Measurements from ENCODE around the gene KRTAP5-3. TPM values are rescaled to one million over a fixed set of nuclear protein-coding genes. Genes with fewer than 3 reads are reported as not detected.
A peak's percentile ranks its signal among the peaks of the same experiment; 100 is the strongest.
"Not testable (repeated sequence)": the region's sequence is repeated elsewhere in the genome, so short reads cannot be mapped to it uniquely, and the experiment has no call there.

The KRTAP5-3 gene
- not detected for polyA plus RNA-seq (2013, experiment 1 of 2; ENCODE audit: insufficient read length)
- not detected for polyA plus RNA-seq (2013, experiment 2 of 2; ENCODE audit: insufficient read length)

DNA sequence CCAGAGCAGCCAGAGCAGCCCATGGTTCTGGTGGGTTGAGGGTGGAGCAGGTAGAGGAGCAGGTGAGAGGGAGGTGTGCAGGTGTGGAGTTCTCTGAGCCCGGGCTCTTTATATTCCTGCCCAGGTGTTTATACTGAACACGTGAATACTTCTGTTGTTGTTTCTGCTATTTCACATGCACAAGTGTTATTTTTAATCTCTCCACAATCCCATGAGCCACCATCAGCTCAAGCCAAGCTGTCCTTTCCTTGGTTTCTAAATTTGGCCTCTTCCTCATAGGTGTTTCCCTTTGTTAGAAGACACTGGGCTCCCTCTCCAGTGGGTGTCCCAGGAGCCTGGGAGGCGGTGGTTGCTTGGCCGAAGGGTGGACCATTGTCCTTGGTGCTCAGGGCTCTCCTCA is at the start of gene KRTAP5-3:
Gene KRTAP5-3, minus strand, starts transcription at position 101 of the 400 bp plus-strand sequence. Its CDS starts 78 bp downstream, at position 23.
- DNase-seq, result no peak

DNA sequence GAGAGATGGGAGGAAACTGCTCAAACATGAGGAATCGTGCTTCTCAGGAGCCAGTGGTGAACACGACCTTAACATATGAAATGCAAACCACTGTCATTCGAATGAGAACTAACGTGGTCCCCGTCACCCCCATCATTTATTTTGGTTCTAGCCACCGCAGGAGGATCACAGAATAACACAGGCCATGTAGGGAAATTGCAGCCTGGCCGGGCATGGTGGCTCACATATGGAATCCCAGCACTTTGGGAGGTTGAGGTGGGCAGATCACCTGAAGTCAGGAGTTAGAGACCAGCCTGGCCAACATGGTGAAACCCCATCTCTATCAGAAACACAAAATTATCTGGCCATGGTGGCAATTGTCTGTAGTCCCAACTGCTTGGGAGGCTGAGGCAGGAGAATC is 48.4 kb upstream of the KRTAP5-3 start:
- no peak for DNase-seq

- DNase-seq, result no peak
Measured at GRCh38 chr11:1656061-1656441, 47.8 kb upstream of the KRTAP5-3 start.

DNA sequence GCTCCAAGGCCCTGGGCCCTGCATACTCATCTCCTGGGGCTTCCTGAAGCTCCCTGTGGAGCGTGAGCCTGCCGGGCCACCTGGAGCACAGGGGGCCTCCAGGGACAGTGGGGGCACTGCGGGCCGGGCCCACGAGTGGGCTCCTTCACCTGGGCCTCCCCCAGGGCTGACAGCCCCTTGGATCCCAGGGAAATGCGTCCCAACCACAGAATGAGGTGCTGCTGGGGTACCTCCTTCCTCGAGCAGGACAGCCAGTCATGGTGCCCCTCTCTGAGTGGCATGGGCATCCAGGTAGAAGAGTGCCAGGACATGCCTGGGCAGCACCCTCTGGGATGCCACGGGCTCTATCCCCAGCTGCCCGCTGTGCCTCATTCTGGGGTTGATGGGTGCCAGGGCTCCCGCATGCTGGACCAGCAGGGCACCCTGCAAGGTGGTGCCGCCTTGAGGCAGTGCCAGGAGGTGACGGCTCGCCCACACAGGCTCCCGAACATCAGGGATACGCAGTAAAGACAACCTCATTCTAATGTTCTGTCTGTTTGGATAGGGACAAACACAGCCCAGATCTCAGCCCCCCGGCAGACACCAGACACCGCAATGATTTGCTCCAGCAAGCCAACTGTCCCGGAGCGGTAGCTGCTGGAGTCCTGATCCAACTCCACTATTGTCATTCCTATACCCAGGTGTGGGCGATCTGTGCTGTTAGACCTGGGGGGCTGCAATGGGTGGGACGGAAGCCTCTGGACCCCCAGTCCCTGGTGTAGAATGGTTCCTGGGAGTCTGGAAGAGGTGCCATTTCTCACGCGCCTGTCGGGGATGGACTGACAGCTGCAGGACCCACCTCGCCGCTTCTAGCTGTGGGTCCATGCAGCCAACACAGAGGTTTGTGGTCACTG is 47.2 kb upstream of the KRTAP5-3 start:
- DNase-seq, result no peak

DNA sequence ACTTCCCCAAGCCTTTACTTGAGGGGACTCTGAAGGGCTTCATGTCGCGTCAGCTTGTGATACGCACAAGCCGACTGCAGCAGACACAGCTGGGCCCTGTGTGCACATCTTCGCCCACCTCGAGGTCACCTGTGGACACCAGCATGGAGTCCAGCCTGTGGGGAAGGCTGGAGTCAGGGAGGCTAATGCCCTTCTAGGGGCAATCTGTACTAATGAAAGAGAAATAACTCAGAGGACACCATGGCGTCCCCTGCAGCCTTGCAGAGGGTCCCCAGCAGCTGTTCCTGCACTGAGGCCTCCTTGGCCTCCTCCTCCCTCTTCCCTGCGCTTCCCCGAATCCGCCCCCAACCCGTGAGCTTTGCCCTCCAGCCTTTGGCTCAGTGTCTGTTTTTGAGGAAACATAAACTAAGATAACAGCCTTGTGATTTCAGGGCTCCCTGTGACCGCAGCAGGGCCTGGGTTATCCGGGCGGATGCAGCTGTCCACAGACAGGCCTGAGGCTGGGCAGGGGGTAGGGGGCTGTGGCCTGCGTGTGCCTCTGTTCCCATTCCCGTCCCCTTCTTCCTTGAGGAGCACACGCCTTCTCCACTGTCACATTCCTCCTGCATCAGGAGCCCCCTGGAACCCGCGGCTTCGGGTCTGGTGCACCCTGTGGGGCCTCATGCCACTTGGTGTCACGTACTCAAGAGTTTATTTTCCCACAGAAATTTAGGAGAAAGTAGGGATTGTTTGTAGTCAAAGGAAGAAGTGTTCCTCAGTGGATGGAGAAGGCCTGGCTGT is 46.3 kb upstream of the KRTAP5-3 start:
- DNase-seq, result no peak

GRCh38 chr11:1653541-1654387 is 45.5 kb upstream of the KRTAP5-3 start:
- no peak for DNase-seq

DNA sequence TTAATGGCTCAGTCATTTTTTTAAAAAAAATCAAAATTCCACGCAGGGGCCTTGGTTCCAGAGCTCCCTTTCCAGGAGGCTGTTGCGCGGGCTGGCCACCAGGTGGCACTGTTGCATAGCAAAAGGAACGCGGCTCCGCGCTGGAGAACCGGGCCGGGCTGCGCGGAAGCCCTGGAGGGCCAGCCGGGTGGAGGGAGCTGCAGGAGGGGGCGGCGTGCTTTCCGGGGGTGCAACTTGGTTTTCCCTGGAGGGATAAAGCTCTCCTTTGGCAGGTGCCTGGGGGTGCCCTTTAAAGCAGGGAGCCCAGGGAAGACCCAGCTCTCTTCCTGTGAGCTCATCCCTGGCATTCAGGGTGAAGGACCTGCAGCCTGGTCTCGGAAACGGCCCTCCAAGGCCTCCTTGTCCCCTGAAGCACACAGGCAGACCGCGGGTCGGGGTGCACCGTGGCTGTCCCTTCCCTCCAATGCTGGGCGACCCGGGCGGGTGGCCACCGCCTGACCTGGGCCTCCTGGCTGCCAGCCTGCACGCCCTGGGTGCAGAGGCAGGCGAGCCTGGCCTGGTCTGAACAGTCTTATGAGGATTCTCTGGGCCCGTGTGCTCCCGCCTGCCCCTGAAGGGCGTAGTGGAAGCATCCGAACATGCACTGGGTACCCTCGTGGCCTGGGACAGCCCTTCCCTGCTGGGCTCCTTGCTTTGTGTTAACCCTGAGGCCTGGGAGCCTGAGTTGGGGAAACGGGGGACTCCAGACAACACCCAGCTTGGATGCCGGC is 44.7 kb upstream of the KRTAP5-3 start:
- DNase-seq, result peak; percentile 51

DNA sequence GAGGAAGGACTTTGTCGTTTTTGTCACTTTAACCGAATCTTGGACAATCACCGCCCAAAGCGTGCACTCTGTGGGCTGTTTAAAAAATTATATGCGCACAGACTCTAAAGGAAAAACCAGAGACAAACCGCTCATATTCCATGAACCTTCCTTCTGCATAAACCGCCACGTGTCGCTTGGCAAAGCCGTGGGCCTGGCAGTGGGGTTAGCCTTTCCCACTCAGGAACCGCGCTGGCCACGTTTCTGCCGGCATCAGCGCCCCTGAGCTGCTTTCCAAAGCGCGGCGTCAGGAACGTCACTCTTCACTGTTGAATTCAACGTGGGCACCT is 44.1 kb upstream of the KRTAP5-3 start:
- DNase-seq, result no peak

DNA sequence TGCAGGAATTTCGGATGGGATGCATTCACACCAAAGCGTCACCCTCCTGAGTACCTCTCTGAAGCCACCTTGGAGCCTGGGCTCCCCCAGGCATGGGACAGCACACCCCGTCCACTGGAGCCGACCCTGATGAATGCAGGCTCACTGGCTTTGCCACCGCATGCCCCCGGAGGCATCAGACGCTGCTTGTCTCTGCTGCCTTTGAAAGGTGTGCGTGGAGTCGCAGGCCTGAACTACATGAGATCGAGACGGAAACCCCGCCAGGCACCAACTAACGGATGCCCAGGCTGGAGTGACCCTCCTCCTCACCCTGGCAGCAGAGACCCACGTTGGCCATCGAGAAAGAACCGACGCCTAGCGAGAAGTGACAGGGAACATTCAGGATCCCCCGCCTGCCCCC is 43.8 kb upstream of the KRTAP5-3 start:
- no peak for DNase-seq

DNA sequence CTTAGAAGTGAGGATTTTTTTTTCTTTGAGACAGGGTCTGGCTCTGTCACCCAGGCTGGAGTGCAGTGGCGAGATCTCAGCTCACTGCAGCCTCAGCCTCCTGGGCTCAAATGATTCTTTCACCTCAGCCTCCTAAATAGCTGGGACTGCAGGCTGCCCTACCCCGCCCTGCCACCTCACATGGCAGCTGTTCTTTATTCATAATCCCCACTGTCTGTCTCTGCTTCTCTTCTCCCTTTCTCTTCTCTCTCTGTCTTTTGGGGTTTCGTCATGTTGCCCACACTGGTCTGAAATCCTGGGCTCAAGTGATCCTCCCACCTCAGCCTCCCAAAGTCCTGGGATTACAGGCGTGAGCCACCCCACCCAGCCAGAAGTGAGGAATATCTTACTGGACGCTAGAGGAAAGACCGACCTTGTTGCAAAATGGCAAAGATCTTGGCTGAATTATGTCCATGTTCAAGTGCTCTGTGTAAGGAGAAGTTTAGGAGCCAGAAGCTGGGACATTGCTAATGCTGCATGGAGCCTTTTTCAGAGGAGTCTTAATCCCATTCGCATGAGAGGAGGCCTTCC is 43.2 kb upstream of the KRTAP5-3 start:
- no peak for DNase-seq

DNA sequence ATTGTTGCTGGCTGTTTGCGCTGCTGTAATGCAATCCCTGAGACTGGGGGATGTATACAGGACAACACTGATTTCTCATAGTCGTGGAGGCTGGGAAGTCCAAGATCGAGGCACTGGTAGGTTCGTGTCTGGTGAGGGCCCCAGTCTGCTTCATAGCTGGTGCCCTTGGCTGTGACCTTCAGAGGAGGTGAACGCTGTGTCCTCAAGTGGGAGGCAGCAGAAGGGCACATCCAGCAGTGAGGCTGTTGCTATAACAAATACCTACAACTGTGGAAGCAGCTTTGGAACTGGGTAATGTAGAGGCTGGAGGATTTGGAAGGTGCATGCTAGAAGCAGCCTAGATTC is 42.6 kb upstream of the KRTAP5-3 start:
- no peak for DNase-seq

DNA sequence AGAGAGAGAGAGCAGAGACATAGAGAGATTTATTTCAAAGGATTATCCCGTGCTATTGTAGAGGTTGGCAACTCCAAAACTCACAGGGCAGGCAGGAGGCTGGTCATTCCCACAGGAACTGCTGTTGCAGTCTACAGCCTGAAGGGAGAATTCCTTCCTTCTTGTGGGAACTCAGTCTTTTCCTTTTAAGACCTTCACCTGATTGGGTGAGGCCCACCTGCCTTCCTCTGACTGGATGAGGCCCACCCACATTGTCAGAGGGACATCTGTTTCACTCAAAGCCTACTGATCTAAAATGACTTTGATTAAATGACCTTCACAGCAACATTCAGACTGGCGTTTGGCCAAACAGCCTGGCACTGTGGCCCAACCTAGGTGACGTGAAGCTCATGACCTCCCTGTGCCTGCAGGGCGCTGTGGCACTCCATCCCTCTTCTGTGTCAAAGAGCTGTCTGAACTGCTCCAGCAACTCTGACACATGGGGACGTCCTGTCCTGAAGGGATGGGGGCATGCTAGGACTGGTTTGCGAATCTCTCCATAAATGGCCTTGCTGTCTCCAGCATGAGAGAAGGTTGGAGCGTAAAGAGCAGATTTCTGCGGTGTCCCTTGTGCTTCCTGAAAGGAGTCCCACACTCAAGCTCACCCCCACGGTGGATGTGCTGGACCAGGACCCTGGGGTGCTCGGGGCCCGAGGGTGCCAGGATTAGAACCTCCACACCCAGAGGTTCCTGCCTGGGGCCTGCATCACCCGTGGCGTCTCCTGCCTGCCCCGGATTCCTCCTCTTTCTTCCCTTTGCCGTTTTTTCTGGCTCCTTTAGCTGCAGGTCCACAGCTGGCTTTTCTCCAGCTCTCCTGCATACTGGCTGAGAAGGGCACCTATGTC is 42.0 kb upstream of the KRTAP5-3 start:
- DNase-seq, result no peak

GRCh38 chr11:1648653-1649420 is 40.6 kb upstream of the KRTAP5-3 start:
- no peak for DNase-seq

- no peak for DNase-seq
Measured at GRCh38 chr11:1647901-1648652, 39.8 kb upstream of the KRTAP5-3 start.

- DNase-seq, result not testable (repeated sequence)
Measured at GRCh38 chr11:1646540-1646939, 38.3 kb upstream of the KRTAP5-3 start.

GRCh38 chr11:1645357-1645821 is 37.1 kb upstream of the KRTAP5-3 start:
- no peak for DNase-seq

GRCh38 chr11:1644601-1645356 is 36.5 kb upstream of the KRTAP5-3 start:
- no peak for DNase-seq

- no peak for DNase-seq
Measured at GRCh38 chr11:1643146-1643690, 35.0 kb upstream of the KRTAP5-3 start.

All from fibroblast of skin of scalp (primary cell).